ENCODE results near the gene PIEZO1.
"Not testable (repeated sequence)": the region's sequence is repeated elsewhere in the genome, so short reads cannot be mapped to it uniquely, and the experiment has no call there.

Gene PIEZO1

GRCh38 chr16:88804173-88804551 is 19.1 kb upstream of the PIEZO1 start:
- DNase-seq, result no peak

- no peak for DNase-seq
Observed at GRCh38 chr16:88803264-88803987, 18.4 kb upstream of the PIEZO1 start, which contains the start of gene CDT1. Gene CDT1 (plus strand): TSS chr16:88803789. CDS start chr16:88803832, 43 bp downstream.

- no peak for DNase-seq
Observed at GRCh38 chr16:88800277-88800592, 15.2 kb upstream of the PIEZO1 start.

GRCh38 chr16:88799569-88800276 is 14.7 kb upstream of the PIEZO1 start:
- DNase-seq, result no peak

- DNase-seq, result no peak
Observed at GRCh38 chr16:88798772-88799455, 13.9 kb upstream of the PIEZO1 start.

- DNase-seq, result no peak
Observed at GRCh38 chr16:88798073-88798472, 13.1 kb upstream of the PIEZO1 start.

- no peak for DNase-seq
Observed at GRCh38 chr16:88796278-88796677, 11.3 kb upstream of the PIEZO1 start.

GRCh38 chr16:88793251-88793954 is 8.4 kb upstream of the PIEZO1 start:
- no peak for DNase-seq

- no peak for DNase-seq
Observed at GRCh38 chr16:88792668-88793250, 7.7 kb upstream of the PIEZO1 start.

GRCh38 chr16:88792078-88792550 is 7.1 kb upstream of the PIEZO1 start:
- DNase-seq, result no peak

GRCh38 chr16:88790312-88791211 is 5.5 kb upstream of the PIEZO1 start:
- DNase-seq, result no peak

- DNase-seq, result no peak
Observed at GRCh38 chr16:88789594-88789993, 4.6 kb upstream of the PIEZO1 start.

GRCh38 chr16:88788749-88789148 is 3.7 kb upstream of the PIEZO1 start:
- DNase-seq, result not testable (repeated sequence)

- no peak for DNase-seq
Observed at GRCh38 chr16:88787579-88788314, 2.7 kb upstream of the PIEZO1 start.

- no peak for DNase-seq
Observed at GRCh38 chr16:88784856-88785105, 239 bp downstream of the PIEZO1 start.

GRCh38 chr16:88784074-88784855 is 755 bp downstream of the PIEZO1 start:
- no peak for DNase-seq

GRCh38 chr16:88783391-88784073 is 1.5 kb downstream of the PIEZO1 start:
- DNase-seq, result no peak

- no peak for DNase-seq
Observed at GRCh38 chr16:88782454-88783390, 2.3 kb downstream of the PIEZO1 start.

All from NCI-H2081 treated with DMSO at 0.1 percent for 48 hours (cell line).